MM.1S (cell line): ENCODE data around the gene HOXC11.
A peak's percentile ranks its signal among the peaks of the same experiment; 100 is the strongest.

Experiments used
- DNase-seq: peaks from one replicate; pipeline ENCODE4 v3.0.0-alpha.2; 2015
- H2AFZ ChIP-seq: fragments of 300-600 bp; sonication (generic); 2 replicates; pipeline ENCODE4 v1.6.0; 2016; ENCODE audit warnings: antibody characterized with exemption, low read length
- H3F3A ChIP-seq: fragments of 300-600 bp; sonication (generic); 2 replicates; pipeline ENCODE4 v1.6.1; 2016; ENCODE audit warnings: mild to moderate bottlenecking, antibody characterized with exemption, low read length, moderate library complexity, mixed read lengths; ENCODE audit not compliant: insufficient read depth
- H3K27ac ChIP-seq: fragments of 300-600 bp; sonication (generic); 2 replicates; pipeline ENCODE4 v1.5.1; 2016; ENCODE audit warnings: mild to moderate bottlenecking, low read length
- H3K27me3 ChIP-seq: fragments of 300-600 bp; sonication (generic); replicated peaks from 2 replicates; pipeline ENCODE4 v1.6.0; 2016; ENCODE audit warnings: low read length; ENCODE audit not compliant: insufficient read depth
- H3K36me3 ChIP-seq: fragments of 300-600 bp; sonication (generic); replicated peaks from 2 replicates; pipeline ENCODE4 v1.6.1; 2016; ENCODE audit warnings: mild to moderate bottlenecking, low read length, mixed read lengths; ENCODE audit not compliant: insufficient read depth
- H3K4me1 ChIP-seq: fragments of 300-600 bp; sonication (generic); 2 replicates; pipeline ENCODE4 v1.6.1; 2016; ENCODE audit warnings: low read length, mixed read lengths
- H3K4me2 ChIP-seq: fragments of 300-600 bp; sonication (generic); 2 replicates; pipeline ENCODE4 v1.6.0; 2016; ENCODE audit warnings: low read depth, low read length
- H3K4me3 ChIP-seq: fragments of 300-600 bp; sonication (generic); 2 replicates; pipeline ENCODE4 v1.5.1; 2016; ENCODE audit warnings: low read length, mixed read lengths
- H3K79me2 ChIP-seq: fragments of 300-600 bp; sonication (generic); 2 replicates; pipeline ENCODE4 v1.6.1; 2016; ENCODE audit warnings: mixed run types, low read length, mixed read lengths
- H3K9ac ChIP-seq: fragments of 300-600 bp; sonication (generic); 2 replicates; pipeline ENCODE4 v1.6.1; 2016; ENCODE audit warnings: low read length, mixed read lengths
- H3K9me2 ChIP-seq: fragments of 300-600 bp; sonication (generic); replicated peaks from 2 replicates; pipeline ENCODE4 v1.6.1; 2016; ENCODE audit warnings: mild to moderate bottlenecking, low read length, mixed read lengths; ENCODE audit not compliant: insufficient read depth
- H3K9me3 ChIP-seq: fragments of 300-600 bp; sonication (generic); replicated peaks from 2 replicates; pipeline ENCODE4 v1.6.1; 2016; ENCODE audit warnings: mild to moderate bottlenecking, low read length, mixed read lengths; ENCODE audit not compliant: insufficient read depth
- H4K20me1 ChIP-seq: fragments of 300-600 bp; sonication (generic); 2 replicates; pipeline ENCODE4 v1.6.1; 2016; ENCODE audit warnings: mild to moderate bottlenecking, low read length, moderate library complexity, mixed read lengths; ENCODE audit not compliant: insufficient read depth
- EZH2 ChIP-seq: fragments of 300-600 bp; sonication (generic); optimal IDR thresholded peaks from 2 replicates; pipeline ENCODE3; 2017; ENCODE audit warnings: low read depth, mild to moderate bottlenecking, antibody characterized with exemption, low read length, mixed read lengths
- EZH2phosphoT487 ChIP-seq: fragments of 300-600 bp; sonication (generic); IDR thresholded peaks from 2 replicates; pipeline ENCODE4 v1.6.1; 2018; ENCODE audit warnings: antibody characterized with exemption, low read length
- TF ChIP-seq, protein P1 (sequence below): fragments of 300-600 bp; sonication (generic); IDR thresholded peaks from 2 replicates; pipeline ENCODE4 v1.5.1; 2016; ENCODE audit warnings: antibody characterized with exemption, low read length, mixed read lengths

HOXC11 gene

DNA sequence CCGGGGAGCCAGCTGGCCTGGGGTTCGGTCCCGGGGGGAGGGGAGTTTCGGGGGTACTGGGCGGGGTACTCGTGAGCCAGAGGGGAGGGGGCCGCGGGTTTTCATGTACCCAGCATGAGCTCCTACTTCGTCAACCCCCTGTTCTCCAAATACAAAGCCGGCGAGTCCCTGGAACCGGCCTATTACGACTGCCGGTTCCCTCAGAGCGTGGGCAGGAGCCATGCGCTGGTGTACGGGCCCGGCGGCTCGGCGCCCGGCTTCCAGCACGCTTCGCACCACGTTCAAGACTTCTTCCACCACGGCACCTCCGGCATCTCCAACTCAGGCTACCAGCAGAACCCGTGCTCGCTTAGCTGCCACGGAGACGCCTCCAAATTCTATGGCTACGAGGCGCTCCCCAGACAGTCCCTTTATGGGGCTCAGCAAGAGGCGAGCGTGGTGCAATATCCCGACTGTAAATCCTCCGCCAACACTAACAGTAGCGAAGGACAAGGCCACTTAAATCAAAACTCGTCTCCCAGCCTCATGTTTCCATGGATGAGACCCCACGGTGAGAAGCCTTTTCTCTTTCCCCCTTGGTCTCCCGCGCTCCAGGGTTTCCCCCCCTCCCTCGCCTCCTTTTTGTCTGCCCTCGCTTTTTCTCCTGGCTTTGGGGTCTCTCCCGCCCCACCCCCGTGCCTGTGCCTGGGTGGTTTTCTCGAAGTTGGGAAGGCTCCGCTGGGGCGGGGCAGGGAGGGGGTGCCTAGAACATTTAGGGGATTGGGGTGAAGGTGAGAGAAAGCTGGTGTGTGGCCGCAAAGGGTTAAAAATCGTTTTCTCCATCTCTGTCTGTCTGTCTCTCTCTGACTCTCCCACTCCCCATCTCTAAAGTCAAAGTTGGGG is 36.5 kb downstream of the HOXC11 start:
- TF ChIP-seq EZH2phosphoT487 (no peak), EZH2 (peak; percentile 96)
- TF ChIP-seq, protein P1, sequence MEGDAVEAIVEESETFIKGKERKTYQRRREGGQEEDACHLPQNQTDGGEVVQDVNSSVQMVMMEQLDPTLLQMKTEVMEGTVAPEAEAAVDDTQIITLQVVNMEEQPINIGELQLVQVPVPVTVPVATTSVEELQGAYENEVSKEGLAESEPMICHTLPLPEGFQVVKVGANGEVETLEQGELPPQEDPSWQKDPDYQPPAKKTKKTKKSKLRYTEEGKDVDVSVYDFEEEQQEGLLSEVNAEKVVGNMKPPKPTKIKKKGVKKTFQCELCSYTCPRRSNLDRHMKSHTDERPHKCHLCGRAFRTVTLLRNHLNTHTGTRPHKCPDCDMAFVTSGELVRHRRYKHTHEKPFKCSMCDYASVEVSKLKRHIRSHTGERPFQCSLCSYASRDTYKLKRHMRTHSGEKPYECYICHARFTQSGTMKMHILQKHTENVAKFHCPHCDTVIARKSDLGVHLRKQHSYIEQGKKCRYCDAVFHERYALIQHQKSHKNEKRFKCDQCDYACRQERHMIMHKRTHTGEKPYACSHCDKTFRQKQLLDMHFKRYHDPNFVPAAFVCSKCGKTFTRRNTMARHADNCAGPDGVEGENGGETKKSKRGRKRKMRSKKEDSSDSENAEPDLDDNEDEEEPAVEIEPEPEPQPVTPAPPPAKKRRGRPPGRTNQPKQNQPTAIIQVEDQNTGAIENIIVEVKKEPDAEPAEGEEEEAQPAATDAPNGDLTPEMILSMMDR, result no peak
- Histone ChIP-seq H3K9me3 (no peaks in the 10 kb centered on the region), H3K4me2 (no peak overlapping the region), H3K36me3 (no peaks in the 10 kb centered on the region), H4K20me1 (no peaks in the 10 kb centered on the region), H3K9ac (no peak overlapping the region), H3K4me3 (no peak overlapping the region), H3K9me2 (no peaks in the 10 kb centered on the region), H3K27ac (no peak overlapping the region), H3K27me3 (peaks cover 95% of the 10 kb centered on the region), H2AFZ (no peak overlapping the region), H3F3A (no peaks in the 10 kb centered on the region), H3K4me1 (0 out of 2 replicates have a peak, but pooled peaks cover 5% of the 10 kb centered on the region), H3K79me2 (no peaks in the 10 kb centered on the region)
- no peak for DNase-seq

DNA sequence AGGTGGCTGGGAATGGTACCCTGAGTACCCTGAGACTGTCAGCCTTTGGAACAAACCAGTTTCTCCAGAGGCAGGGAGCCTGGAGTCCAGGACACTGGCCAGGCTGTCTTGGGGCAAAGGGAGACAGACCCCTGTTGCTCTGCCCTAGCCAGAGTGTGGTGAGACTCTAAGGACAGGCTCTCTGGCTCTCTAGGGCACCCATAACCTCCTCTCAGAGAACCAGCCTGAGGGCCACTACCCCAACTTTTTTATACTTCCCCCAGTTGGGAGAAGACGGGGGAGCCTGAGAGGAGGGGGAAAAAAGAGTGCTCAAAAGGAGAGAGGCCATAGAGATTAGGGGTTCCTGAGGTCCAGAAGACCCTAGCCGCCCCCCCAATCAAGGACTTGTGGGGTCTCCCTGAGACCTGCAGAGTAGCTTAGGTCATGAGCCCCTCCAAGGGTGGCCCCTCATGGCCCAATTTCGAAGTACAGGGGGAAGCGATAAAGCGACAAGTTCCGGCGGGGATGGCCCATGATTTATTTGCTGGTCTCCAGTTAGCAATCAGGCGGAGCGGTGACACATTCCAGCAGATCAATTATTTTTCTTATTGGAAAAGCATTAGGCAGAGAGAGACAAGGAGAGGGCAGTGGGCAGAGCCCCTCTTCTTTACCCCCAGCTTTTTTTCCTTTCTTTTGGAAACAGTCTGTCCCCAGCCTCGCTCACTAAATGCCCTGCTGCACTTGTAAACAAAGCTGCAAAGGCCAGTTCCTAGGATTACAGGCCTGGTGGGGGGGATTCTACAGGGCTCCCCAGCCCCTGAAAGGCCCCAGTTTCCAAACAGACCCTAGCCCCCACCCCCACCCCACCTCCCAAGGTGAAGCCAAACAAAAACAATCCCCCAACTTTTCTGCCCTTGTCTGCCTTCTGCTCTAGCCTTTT is 37.4 kb downstream of the HOXC11 start:
- Histone ChIP-seq H3K4me1 (0 out of 2 replicates have a peak, but pooled peaks cover 5% of the 10 kb centered on the region), H2AFZ (no peak overlapping the region), H3F3A (no peaks in the 10 kb centered on the region), H3K9ac (no peak overlapping the region), H3K79me2 (no peaks in the 10 kb centered on the region), H3K27ac (no peak overlapping the region), H3K4me2 (peak overlapping the region; percentile 35; the same call in 1 of the 2 replicates), H3K4me3 (no peak overlapping the region), H3K9me3 (no peaks in the 10 kb centered on the region), H3K36me3 (no peaks in the 10 kb centered on the region), H3K9me2 (no peaks in the 10 kb centered on the region), H3K27me3 (peaks cover 95% of the 10 kb centered on the region), H4K20me1 (no peaks in the 10 kb centered on the region)
- TF ChIP-seq, protein P1, result no peak
- TF ChIP-seq EZH2 (no peak), EZH2phosphoT487 (no peak)
- DNase-seq, result no peak

DNA sequence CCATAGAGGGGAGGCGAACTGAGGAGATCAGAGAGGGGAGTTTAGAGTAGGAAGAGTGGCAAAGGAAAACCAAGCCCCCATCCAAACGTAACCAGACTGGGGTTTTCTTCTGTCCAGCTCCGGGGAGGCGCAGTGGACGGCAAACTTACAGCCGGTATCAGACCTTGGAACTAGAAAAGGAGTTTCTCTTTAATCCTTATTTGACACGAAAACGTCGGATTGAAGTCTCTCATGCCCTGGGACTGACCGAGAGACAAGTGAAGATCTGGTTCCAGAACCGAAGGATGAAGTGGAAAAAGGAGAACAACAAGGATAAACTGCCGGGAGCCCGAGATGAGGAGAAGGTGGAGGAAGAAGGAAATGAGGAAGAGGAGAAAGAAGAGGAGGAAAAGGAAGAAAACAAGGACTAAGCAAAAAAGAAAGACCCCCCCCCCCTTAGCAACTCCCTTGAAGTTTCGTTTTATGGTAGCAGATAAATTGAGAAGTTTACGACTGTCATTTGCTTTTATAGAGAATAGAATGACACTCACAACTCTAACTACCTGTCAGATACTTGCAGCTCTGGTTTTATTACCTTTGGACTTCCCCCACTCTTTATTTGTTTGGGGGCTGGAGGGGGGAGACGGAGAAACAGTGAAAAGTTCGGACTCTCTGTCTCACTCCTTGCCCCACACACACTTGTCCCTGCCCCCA is 38.2 kb downstream of the HOXC11 start:
- H3K4me1 ChIP-seq, result 0 out of 2 replicates have a peak, but pooled peaks cover 5% of the 10 kb centered on the region
- H3K36me3 ChIP-seq, result no peaks in the 10 kb centered on the region
- peak overlapping the region; percentile 35; the same call in 1 of the 2 replicates for H3K4me2 ChIP-seq
- H2AFZ ChIP-seq, result no peak overlapping the region
- H3K27me3 ChIP-seq, result peaks cover 96% of the 10 kb centered on the region
- no peaks in the 10 kb centered on the region for H3F3A ChIP-seq
- H3K9me3 ChIP-seq, result no peaks in the 10 kb centered on the region
- DNase-seq, result no peak
- H3K9me2 ChIP-seq, result no peaks in the 10 kb centered on the region
- no peaks in the 10 kb centered on the region for H3K79me2 ChIP-seq
- H3K27ac ChIP-seq, result no peak overlapping the region
- no peaks in the 10 kb centered on the region for H4K20me1 ChIP-seq
- H3K9ac ChIP-seq, result no peak overlapping the region
- H3K4me3 ChIP-seq, result no peak overlapping the region
- TF ChIP-seq EZH2 (no peak), EZH2phosphoT487 (0 out of 2 replicates have a peak, but pooled peaks have one; percentile 43)
- TF ChIP-seq, protein P1, result no peak
